ENCODE results near the gene CYS1. TPM values are rescaled to one million over a fixed set of nuclear protein-coding genes. Genes with fewer than 3 reads are reported as not detected.

Gene CYS1
- total RNA-seq, 2 experiments from 2014 or later: 0.68 TPM; not detected in 1

GRCh38 chr2:10120158-10120876 lies 40.1 kb upstream of the CYS1 start:
- H3K4me3 ChIP-seq (ENCODE audit: low read depth, low read length, poor library complexity, severe bottlenecking): peak overlapping the region; percentile 81
- POLR2A ChIA-PET: interaction anchor here (0.9 to 1.9 kb wide), 8 partner anchors 8 to 326 kb away, joined by 3 to 9 read pairs (median 5); no protein-coding TSS in a partner anchor
- peaks cover 36% of the 10 kb centered on the region for H3K4me1 ChIP-seq (ENCODE audit: insufficient read depth, low read length, poor library complexity, severe bottlenecking)
- TF ChIP-seq CTCF (conservative IDR thresholded peaks at IDR 0.05; ENCODE audit: low read length) (no peak), EZH2phosphoT487 (IDR thresholded peaks at IDR 0.05; ENCODE audit: borderline replicate concordance, low read depth, low read length) (no peak)
- BruUV-seq (replicated peaks): TSS peak; percentile 46
- H2AFZ ChIP-seq (ENCODE audit: low read length): peak overlapping the region; percentile 29; the same call in 1 of the 2 replicates
- CTCF ChIA-PET (ENCODE audit: unreplicated experiment): no interaction called here
- H3K27ac ChIP-seq (ENCODE audit: low read depth, low read length, poor library complexity, severe bottlenecking): peak overlapping the region; percentile 91
- no peaks in the 10 kb centered on the region for H3K9me3 ChIP-seq (ENCODE audit: low read length)
- peak; percentile 96 for DNase-seq (ENCODE audit: low spot score)
- intact Hi-C loops (cut with micrococcal nuclease; ENCODE audit: unreplicated experiment): loop anchor here (1.0 to 2.0 kb wide), 4 partner anchors 38 to 328 kb away; partner anchors contain the start of gene ODC1
- H4K20me1 ChIP-seq (ENCODE audit: insufficient read depth, low read length): peaks cover 17% of the 10 kb centered on the region
- H3K4me2 ChIP-seq (ENCODE audit: low read length): peak overlapping the region; percentile 79
- no peaks in the 10 kb centered on the region for H3K9me2 ChIP-seq (ENCODE audit: insufficient read depth, low read length)
- peaks cover 42% of the 10 kb centered on the region for H3K36me3 ChIP-seq (ENCODE audit: insufficient read depth, low read length)
- H3K79me2 ChIP-seq (ENCODE audit: insufficient read depth, low read depth, low read length): peaks cover 60% of the 10 kb centered on the region

GRCh38 chr2:10119601-10120157 lies 39.5 kb upstream of the CYS1 start:
- BruUV-seq (replicated peaks): no TSS peak
- H3K9me3 ChIP-seq (ENCODE audit: low read length): no peaks in the 10 kb centered on the region
- H3K4me1 ChIP-seq (ENCODE audit: insufficient read depth, low read length, poor library complexity, severe bottlenecking): peaks cover 30% of the 10 kb centered on the region
- H3K79me2 ChIP-seq (ENCODE audit: insufficient read depth, low read depth, low read length): peaks cover 53% of the 10 kb centered on the region
- peaks cover 36% of the 10 kb centered on the region for H3K36me3 ChIP-seq (ENCODE audit: insufficient read depth, low read length)
- DNase-seq (ENCODE audit: low spot score): no peak
- H2AFZ ChIP-seq (ENCODE audit: low read length): peak overlapping the region; percentile 29; the same call in 1 of the 2 replicates
- no peaks in the 10 kb centered on the region for H3K9me2 ChIP-seq (ENCODE audit: insufficient read depth, low read length)
- TF ChIP-seq EZH2phosphoT487 (IDR thresholded peaks at IDR 0.05; ENCODE audit: borderline replicate concordance, low read depth, low read length) (no peak), CTCF (conservative IDR thresholded peaks at IDR 0.05; ENCODE audit: low read length) (no peak)
- ChIA-PET POLR2A (interaction anchor here (0.9 to 1.9 kb wide), 8 partner anchors 9 to 327 kb away, joined by 3 to 9 read pairs (median 5); no protein-coding TSS in a partner anchor), CTCF (ENCODE audit: unreplicated experiment) (no interaction called here)
- peaks cover 11% of the 10 kb centered on the region for H4K20me1 ChIP-seq (ENCODE audit: insufficient read depth, low read length)
- intact Hi-C loops (cut with micrococcal nuclease; ENCODE audit: unreplicated experiment): loop anchor here (1.0 to 2.0 kb wide), 4 partner anchors 37 to 329 kb away; partner anchors contain the start of gene ODC1
- H3K4me3 ChIP-seq (ENCODE audit: low read depth, low read length, poor library complexity, severe bottlenecking): peak overlapping the region; percentile 81
- H3K27ac ChIP-seq (ENCODE audit: low read depth, low read length, poor library complexity, severe bottlenecking): peak overlapping the region; percentile 91
- H3K4me2 ChIP-seq (ENCODE audit: low read length): peak overlapping the region; percentile 69
